Measurements from ENCODE around the gene GPR155. TPM values are rescaled to one million over a fixed set of nuclear protein-coding genes. Genes with fewer than 3 reads are reported as not detected.
A peak's percentile ranks its signal among the peaks of the same experiment; 100 is the strongest.

The GPR155 gene
- total and polyA plus RNA-seq, 9 of the 15 experiments (the other 6 are each of a cell fraction or from before 2014, with no cell fraction given): 0.04 to 0.40 (median 0.11) TPM; not detected in 1

DNA sequence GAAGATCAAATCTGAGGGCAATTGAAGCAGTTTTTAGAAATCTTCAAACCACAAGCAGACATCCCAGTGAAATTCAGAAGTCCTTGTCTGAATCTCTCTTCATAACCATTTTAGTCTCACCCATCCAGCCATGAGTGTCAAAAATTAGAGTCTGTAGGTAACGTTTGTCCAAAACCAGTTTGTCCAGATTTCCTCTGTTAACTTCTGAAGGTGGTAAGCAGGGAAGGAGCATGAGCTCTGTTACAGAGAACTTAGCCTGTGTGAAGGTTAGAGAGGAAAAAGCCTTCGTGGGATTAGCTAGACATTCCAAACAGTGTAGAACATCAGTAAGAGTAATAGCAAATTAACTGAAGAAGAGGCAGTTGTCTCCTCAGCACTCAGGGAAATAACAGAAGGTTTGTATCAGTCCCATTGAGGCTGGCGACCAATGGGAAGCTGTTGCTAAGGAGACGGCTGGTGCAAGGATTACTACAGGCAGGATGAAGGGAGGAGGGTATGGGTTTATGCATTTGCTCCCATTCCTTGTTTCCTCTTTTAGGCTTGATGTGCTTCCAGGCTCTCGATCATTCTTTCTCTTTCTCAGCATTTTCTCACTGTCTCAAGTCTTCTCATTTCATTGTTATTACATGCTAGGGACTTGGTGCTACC, 8.7 kb upstream of the GPR155 start:
- Histone ChIP-seq H3K79me2 (ENCODE audit: control insufficient read depth, insufficient read depth, low read length) (no peaks in the 10 kb centered on the region), H3K27ac (ENCODE audit: extremely low read depth, low read depth, low read length) (no peak overlapping the region), H3K9me1 (ENCODE audit: control insufficient read depth, insufficient read depth, low read length) (no peaks in the 10 kb centered on the region), H3K36me3 (ENCODE audit: control insufficient read depth, insufficient read depth, low read length) (no peaks in the 10 kb centered on the region), H3K4me3 (no peak overlapping the region), H3K9ac (ENCODE audit: insufficient read depth in 1 of 2, low read depth in 2 of 2, low read length in 2 of 2) (no peak overlapping the region), H2AFZ (ENCODE audit: low read depth, low read length) (no peak overlapping the region), H3K9me3 (replicated peaks; ENCODE audit: control insufficient read depth, insufficient read depth, low read depth, low read length) (no peaks in the 10 kb centered on the region), H4K20me1 (replicated peaks; ENCODE audit: control insufficient read depth, insufficient read depth, low read length) (no peaks in the 10 kb centered on the region), H3K4me1 (replicated peaks in 1 of 2; ENCODE audit: control insufficient read depth in 2 of 2, insufficient read depth in 2 of 2, low read length in 2 of 2) (no peaks in the 10 kb centered on the region), H3K27me3 (ENCODE audit: control insufficient read depth in 2 of 2, insufficient read depth in 2 of 2, low read length in 2 of 2) (peaks cover 12 to 20% of the 10 kb centered on the region in 2 experiments; a peak in 4 of 5 replicates), H3K4me2 (ENCODE audit: insufficient read depth, low read length) (no peak overlapping the region)
- ChIA-PET CTCF (ENCODE audit: low intra/inter-chr PET ratio) (no interaction called here), POLR2A (interaction anchor here (0.7 kb wide), 2 partner anchors 21 to 1541 kb away, joined by 3 read pairs; no protein-coding TSS in a partner anchor)
- TF ChIP-seq NFYB (IDR thresholded peaks at IDR 0.05; ENCODE audit: extremely low read depth, insufficient read length) (peak; percentile 11), RFX1 (IDR thresholded peaks at IDR 0.05) (peak; percentile 21; the same call in 1 of the 2 replicates), ZNF134 (CRISPR knock-in tag; conservative IDR thresholded peaks at IDR 0.05) (no peak)
- TF ChIP-seq, protein P1, sequence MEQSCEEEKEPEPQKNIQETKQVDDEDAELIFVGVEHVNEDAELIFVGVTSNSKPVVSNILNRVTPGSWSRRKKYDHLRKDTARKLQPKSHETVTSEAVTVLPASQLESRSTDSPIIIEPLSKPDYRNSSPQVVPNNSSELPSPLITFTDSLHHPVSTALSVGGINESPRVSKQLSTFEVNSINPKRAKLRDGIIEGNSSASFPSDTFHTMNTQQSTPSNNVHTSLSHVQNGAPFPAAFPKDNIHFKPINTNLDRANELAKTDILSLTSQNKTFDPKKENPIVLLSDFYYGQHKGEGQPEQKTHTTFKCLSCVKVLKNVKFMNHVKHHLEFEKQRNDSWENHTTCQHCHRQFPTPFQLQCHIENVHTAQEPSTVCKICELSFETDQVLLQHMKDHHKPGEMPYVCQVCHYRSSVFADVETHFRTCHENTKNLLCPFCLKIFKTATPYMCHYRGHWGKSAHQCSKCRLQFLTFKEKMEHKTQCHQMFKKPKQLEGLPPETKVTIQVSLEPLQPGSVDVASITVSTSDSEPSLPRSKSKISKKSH (CRISPR knock-in tag; IDR thresholded peaks at IDR 0.05): no peak
- intact Hi-C loops (cut with micrococcal nuclease) (no loop called here), in situ Hi-C loops (cut with MboI) (no loop called here)
- under 1% methylated on average over 5 of the region's 5 CpGs for WGBS (ENCODE audit: insufficient coverage, low coverage, missing lambda C conversion rate)
- no peak for DNase-seq (ENCODE audit: extremely low read depth in 1 of 4, low spot score in 3 of 4)
- no peak for ATAC-seq
- no peak for FAIRE-seq
- BruUV-seq (replicated peaks): no TSS peak

Data from K562 (cell line).